Endothelial cell of umbilical vein (primary cell): ENCODE data around the gene ABLIM2. TPM values are rescaled to one million over a fixed set of nuclear protein-coding genes. Genes with fewer than 3 reads are reported as not detected.

Experiments
- BruUV-seq: library from RNA; stranded (reverse); fragments of 400-500 nt; replicated peaks from 2 replicates; lab custom pipeline; 2021; lab: Mats Ljungman, UMichigan
- CTCF ChIA-PET: fragments of 300-600, 350-600 bp; sonication (Branson Sonifier 250); formaldehyde crosslinking; loops from one replicate; lab custom pipeline; 2021; ENCODE audit warnings: antibody characterized with exemption, inconsistent platforms; lab: Charles Lee
- POLR2A ChIA-PET: fragments of 300-600, 350-600 bp; sonication (Branson Sonifier 250); formaldehyde crosslinking; loops from one replicate; lab custom pipeline; 2021; ENCODE audit warnings: antibody characterized with exemption, inconsistent platforms; lab: Charles Lee
- DNase-seq: peaks from one replicate; pipeline ENCODE4 v3.0.0-alpha.2; 2011; ENCODE audit warnings: low read depth, low spot score
- FAIRE-seq: peaks from 2 replicates; lab custom pipeline; 2011; peaks lifted over from hg19 to GRCh38; lab: Jason Lieb, UNC
- H2AFZ ChIP-seq: 2 replicates; pipeline ENCODE4 v1.6.0; 2012; ENCODE audit warnings: low read depth, low read length, control low read depth, inconsistent platforms
- H3K27ac ChIP-seq: 2 replicates; pipeline ENCODE4 v1.5.1; 2011; ENCODE audit warnings: low read depth, mild to moderate bottlenecking, control low read depth, low read length, moderate library complexity; ENCODE audit not compliant: insufficient read depth
- H3K27me3 ChIP-seq, 2 experiments: 2 replicates each; pipeline versions ENCODE4 v1.6.0 to v1.6.1; 2011; ENCODE audit warnings: low read length in 2 of 2, mixed read lengths in 1 of 2; ENCODE audit not compliant: control insufficient read depth in 2 of 2, insufficient read depth in 2 of 2
- H3K36me3 ChIP-seq, 2 experiments: 2 replicates in 1 of 2; 3 replicates in 1 of 2; pipeline ENCODE4 v1.5.1; 2011; ENCODE audit warnings: low read length in 2 of 2, mild to moderate bottlenecking in 1 of 2, moderate library complexity in 1 of 2; ENCODE audit not compliant: control insufficient read depth in 2 of 2, insufficient read depth in 2 of 2; ENCODE audit errors: extremely low read depth in 1 of 2
- H3K4me1 ChIP-seq: 3 replicates; pipeline ENCODE4 v1.5.1; 2011; ENCODE audit warnings: mild to moderate bottlenecking, low read length; ENCODE audit not compliant: control insufficient read depth, insufficient read depth; ENCODE audit errors: extremely low read depth
- H3K4me2 ChIP-seq: 2 replicates; pipeline ENCODE4 v1.6.1; 2011; ENCODE audit warnings: low read length, control low read depth, mixed read lengths; ENCODE audit not compliant: insufficient read depth
- H3K4me3 ChIP-seq, 3 experiments: fragments of 200-600 bp in 1 of 3; sonication (generic), shearing (Covaris generic) in 1 of 3; replicated peaks in 1 of 3; 2 replicates each; pipeline ENCODE4 v1.5.1; 2011 to 2016; ENCODE audit warnings: control low read depth in 3 of 3, low read length in 3 of 3, mild to moderate bottlenecking in 2 of 3, inconsistent platforms in 1 of 3, low read depth in 1 of 3, moderate library complexity in 1 of 3; ENCODE audit not compliant: insufficient read depth in 1 of 3
- H3K79me2 ChIP-seq: 2 replicates; pipeline ENCODE4 v1.6.0; 2012; ENCODE audit warnings: low read length, inconsistent platforms; ENCODE audit not compliant: control insufficient read depth, insufficient read depth
- H3K9ac ChIP-seq: replicated peaks from 2 replicates; pipeline ENCODE3; 2011; ENCODE audit warnings: low read length, control low read depth; ENCODE audit not compliant: insufficient read depth; ENCODE audit errors: extremely low read depth
- H3K9me1 ChIP-seq: replicated peaks from 3 replicates; pipeline ENCODE4 v1.6.0; 2011; ENCODE audit warnings: mild to moderate bottlenecking, low read length; ENCODE audit not compliant: control insufficient read depth, insufficient read depth; ENCODE audit errors: extremely low read depth
- H3K9me3 ChIP-seq: replicated peaks from 2 replicates; pipeline ENCODE4 v1.5.1; 2012; ENCODE audit warnings: low read length, inconsistent platforms; ENCODE audit not compliant: control insufficient read depth, insufficient read depth
- H4K20me1 ChIP-seq: replicated peaks from 2 replicates; pipeline ENCODE3; 2011; ENCODE audit warnings: mild to moderate bottlenecking, low read length; ENCODE audit not compliant: control insufficient read depth, insufficient read depth; ENCODE audit errors: extremely low read depth
- CTCF ChIP-seq, 2 donors: IDR thresholded peaks; 1 replicate in 1 of 2; 2 replicates in 1 of 2; pipeline ENCODE4 v1.5.1; 2011; ENCODE audit warnings: low read length in 2 of 2, mild to moderate bottlenecking in 2 of 2, moderate library complexity in 2 of 2, control low read depth in 1 of 2, inconsistent platforms in 1 of 2, low read depth in 1 of 2; ENCODE audit not compliant: insufficient read depth in 1 of 2; ENCODE audit errors: extremely low read depth in 1 of 2
- EZH2 ChIP-seq: IDR thresholded peaks from 2 replicates; pipeline ENCODE4 v1.6.1; 2012; ENCODE audit warnings: borderline replicate concordance, low read depth, mild to moderate bottlenecking, moderate library complexity, low read length, inconsistent platforms; ENCODE audit not compliant: severe bottlenecking
- FOS ChIP-seq: IDR thresholded peaks from 2 replicates; pipeline ENCODE4 v1.6.1; 2011; ENCODE audit warnings: mild to moderate bottlenecking, low read length, moderate library complexity, borderline replicate concordance; ENCODE audit not compliant: insufficient read depth
- GATA2 ChIP-seq: IDR thresholded peaks from 2 replicates; pipeline ENCODE4 v1.7.0; 2011; ENCODE audit warnings: low read depth, mild to moderate bottlenecking, moderate library complexity, mixed read lengths, low read length; ENCODE audit not compliant: insufficient read length, insufficient read depth
- JUN ChIP-seq: IDR thresholded peaks from 2 replicates; pipeline ENCODE4 v1.6.1; 2011; ENCODE audit warnings: borderline replicate concordance, low read depth; ENCODE audit not compliant: insufficient read length, insufficient read depth
- MAX ChIP-seq: IDR thresholded peaks from 2 replicates; pipeline ENCODE4 v1.6.1; 2011; ENCODE audit not compliant: insufficient read depth, insufficient read length
- MYC ChIP-seq: IDR thresholded peaks from one replicate; pipeline ENCODE4 v1.6.1; 2011; ENCODE audit warnings: mild to moderate bottlenecking, low read depth, low read length
- POLR2A ChIP-seq: IDR thresholded peaks from 2 replicates; pipeline ENCODE4 v1.6.1; 2012; ENCODE audit warnings: low read depth, mild to moderate bottlenecking, control low read depth, low read length
- POLR2AphosphoS5 ChIP-seq: IDR thresholded peaks from 2 replicates; pipeline ENCODE4 v1.6.1; 2012; ENCODE audit warnings: low read depth, mild to moderate bottlenecking, control low read depth, low read length, moderate library complexity; ENCODE audit not compliant: insufficient read depth
- dilution Hi-C: fragments of 300-500 bp; cut with MboI; formaldehyde crosslinking; loops from one replicate; pipeline ENCODE4 v1.15.0; 2019; ENCODE audit warnings: low sequenced_read_pairs; ENCODE audit not compliant: extremely low pct_ligation_motif_present
- intact Hi-C: fragments of 100-400 bp; cut with micrococcal nuclease; formaldehyde crosslinking; loops from one replicate; pipeline ENCODE4 v1.10.0; 2022
- polyA plus RNA-seq, 4 experiments: library from polyadenylated mRNA; depleted of rRNA in 3 of 4; stranded (reverse) in 3 of 4; unstranded in 1 of 4; fragments of >200 nt; gene quantifications; 2 replicates each; pipeline versions ENCODE4 v1.2.1 to v1.2.3, GENCODE V29; 2011 to 2012; ENCODE audit warnings: missing spikeins in 1 of 4
- total RNA-seq: library from RNA; stranded (reverse); gene quantifications from 2 replicates; pipeline ENCODE4 v1.2.3, GENCODE V29; 2021

Gene ABLIM2
- total and polyA plus RNA-seq, 2 donors (not counting 3 experiments of a cell fraction or from before 2014, with no cell fraction given): 0.28 to 0.66 TPM

- Histone ChIP-seq H3K79me2 (no peaks in the 10 kb centered on the region), H3K4me1 (no peaks in the 10 kb centered on the region), H3K36me3 (no peaks in the 10 kb centered on the region), H3K4me3 (no peak overlapping the region), H3K9ac (no peak overlapping the region), H3K4me2 (no peak overlapping the region), H3K9me1 (no peaks in the 10 kb centered on the region), H3K9me3 (no peaks in the 10 kb centered on the region), H2AFZ (no peak overlapping the region), H4K20me1 (no peaks in the 10 kb centered on the region), H3K27me3 (no peaks in the 10 kb centered on the region), H3K27ac (no peak overlapping the region)
- dilution Hi-C loops (no loop called here), intact Hi-C loops (no loop called here)
- no TSS peak for BruUV-seq
- no peak for FAIRE-seq
- ChIA-PET CTCF (no interaction called here), POLR2A (no interaction called here)
- no peak for TF ChIP-seq GATA2
- TF ChIP-seq MYC: no peak
- no peak for TF ChIP-seq CTCF (IDR thresholded peaks at IDR 0.05; ENCODE audit: extremely low read depth in 1 of 2, insufficient read depth in 1 of 2, low read depth in 1 of 2, low read length in 2 of 2)
- no peak for TF ChIP-seq EZH2
- no peak for TF ChIP-seq FOS
- no peak for TF ChIP-seq MAX
- TF ChIP-seq POLR2A: no peak
- TF ChIP-seq JUN: no peak
- TF ChIP-seq POLR2AphosphoS5: no peak
- no peak for DNase-seq
These were observed 22.9 kb downstream of the ABLIM2 start for GRCh38 chr4:8135666-8136065.
